Measurements from ENCODE around the gene GUCA2A.
A peak's percentile ranks its signal among the peaks of the same experiment; 100 is the strongest.

DNA sequence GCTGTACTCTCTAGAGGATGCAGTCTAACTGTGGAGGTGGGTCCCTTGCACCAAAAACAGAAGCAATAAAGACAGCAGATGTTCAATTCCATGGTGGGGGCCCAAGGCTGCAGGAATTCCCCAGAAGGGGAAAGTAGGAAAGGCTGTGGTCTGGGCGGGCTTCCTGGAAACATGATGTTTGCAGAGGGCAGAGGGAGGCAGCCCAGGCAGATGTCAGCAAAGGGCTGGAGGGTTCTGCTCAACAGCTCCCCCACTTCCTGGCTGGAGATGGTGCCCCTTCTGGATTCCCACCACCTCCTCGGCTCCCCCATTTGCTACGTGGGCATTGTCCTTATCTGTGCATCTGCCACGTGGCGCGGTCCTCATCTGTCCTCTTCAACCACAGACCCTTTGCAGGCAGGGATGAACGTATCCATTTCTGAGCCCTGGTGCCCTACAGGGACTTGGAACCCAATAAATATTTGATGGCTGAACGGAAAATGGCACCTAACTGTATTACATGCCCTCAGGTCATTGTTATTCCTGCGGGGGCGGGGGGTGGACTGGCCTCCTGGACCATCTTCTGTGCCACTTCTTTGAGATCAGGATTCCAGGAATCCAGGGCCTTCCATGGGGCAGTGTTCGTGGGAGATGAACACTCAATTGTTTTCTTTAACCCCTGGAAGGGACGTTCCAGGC, 19.7 kb downstream of the GUCA2A start:
- TF ChIP-seq ELK4 (IDR thresholded peaks at IDR 0.05; ENCODE audit: borderline replicate concordance, low read depth, low read length) = no peak
- TF ChIP-seq CTCF (tag by site-specific recombination; IDR thresholded peaks at IDR 0.05) = peak; percentile 39
- TF ChIP-seq ZNF140 (tag by site-specific recombination; IDR thresholded peaks at IDR 0.05) = no peak
- no peak for TF ChIP-seq ZNF426 (tag by site-specific recombination; IDR thresholded peaks at IDR 0.05)
- no peak for TF ChIP-seq ZFP3 (tag by site-specific recombination; IDR thresholded peaks at IDR 0.05; ENCODE audit: low read depth)
- no peak for TF ChIP-seq ZNF513 (tag by site-specific recombination; IDR thresholded peaks at IDR 0.05)
- TF ChIP-seq ZBTB26 (tag by site-specific recombination; optimal IDR thresholded peaks at IDR 0.05) = no peak
- TF ChIP-seq ZNF501 (tag by site-specific recombination; IDR thresholded peaks at IDR 0.05) = no peak
- TF ChIP-seq, protein P1, sequence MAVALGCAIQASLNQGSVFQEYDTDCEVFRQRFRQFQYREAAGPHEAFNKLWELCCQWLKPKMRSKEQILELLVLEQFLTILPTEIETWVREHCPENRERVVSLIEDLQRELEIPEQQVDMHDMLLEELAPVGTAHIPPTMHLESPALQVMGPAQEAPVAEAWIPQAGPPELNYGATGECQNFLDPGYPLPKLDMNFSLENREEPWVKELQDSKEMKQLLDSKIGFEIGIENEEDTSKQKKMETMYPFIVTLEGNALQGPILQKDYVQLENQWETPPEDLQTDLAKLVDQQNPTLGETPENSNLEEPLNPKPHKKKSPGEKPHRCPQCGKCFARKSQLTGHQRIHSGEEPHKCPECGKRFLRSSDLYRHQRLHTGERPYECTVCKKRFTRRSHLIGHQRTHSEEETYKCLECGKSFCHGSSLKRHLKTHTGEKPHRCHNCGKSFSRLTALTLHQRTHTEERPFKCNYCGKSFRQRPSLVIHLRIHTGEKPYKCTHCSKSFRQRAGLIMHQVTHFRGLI (tag by site-specific recombination; IDR thresholded peaks at IDR 0.05) = no peak

Measured in HEK293 (cell line).